Measurements from ENCODE around the gene CNDP1.

DNA sequence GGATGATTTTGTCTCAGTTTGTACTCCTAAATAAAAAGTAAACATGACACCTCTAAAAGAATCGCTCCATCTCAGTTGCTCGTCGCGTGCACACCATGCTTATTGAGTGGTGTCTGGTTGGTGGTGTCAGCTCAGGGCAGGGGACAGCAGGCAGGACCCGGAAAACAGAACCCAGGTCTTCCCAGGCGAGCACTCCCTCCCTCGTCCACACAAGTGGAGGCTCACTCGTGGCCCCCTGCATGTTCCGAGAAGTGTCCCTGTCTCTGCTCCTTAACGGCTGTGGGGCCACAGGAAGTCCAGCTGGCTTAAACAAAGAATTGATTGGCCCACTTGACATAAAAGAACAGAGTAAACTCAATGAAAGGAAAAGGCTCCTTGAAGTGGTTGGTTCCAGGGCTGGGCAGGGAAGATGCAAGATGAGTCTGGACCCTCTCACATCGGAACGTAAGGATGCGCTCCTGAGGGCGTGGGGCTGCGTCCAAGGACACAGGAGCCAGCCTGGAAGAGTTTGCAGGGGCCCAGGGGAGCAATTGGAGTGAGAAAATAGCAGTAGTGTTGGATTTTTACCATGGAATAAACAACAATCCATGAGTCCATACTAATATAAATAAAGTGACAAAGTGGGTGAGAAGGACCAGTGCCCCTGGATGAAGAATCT, 13.1 kb upstream of the CNDP1 start:
- TF ChIP-seq, protein P1, sequence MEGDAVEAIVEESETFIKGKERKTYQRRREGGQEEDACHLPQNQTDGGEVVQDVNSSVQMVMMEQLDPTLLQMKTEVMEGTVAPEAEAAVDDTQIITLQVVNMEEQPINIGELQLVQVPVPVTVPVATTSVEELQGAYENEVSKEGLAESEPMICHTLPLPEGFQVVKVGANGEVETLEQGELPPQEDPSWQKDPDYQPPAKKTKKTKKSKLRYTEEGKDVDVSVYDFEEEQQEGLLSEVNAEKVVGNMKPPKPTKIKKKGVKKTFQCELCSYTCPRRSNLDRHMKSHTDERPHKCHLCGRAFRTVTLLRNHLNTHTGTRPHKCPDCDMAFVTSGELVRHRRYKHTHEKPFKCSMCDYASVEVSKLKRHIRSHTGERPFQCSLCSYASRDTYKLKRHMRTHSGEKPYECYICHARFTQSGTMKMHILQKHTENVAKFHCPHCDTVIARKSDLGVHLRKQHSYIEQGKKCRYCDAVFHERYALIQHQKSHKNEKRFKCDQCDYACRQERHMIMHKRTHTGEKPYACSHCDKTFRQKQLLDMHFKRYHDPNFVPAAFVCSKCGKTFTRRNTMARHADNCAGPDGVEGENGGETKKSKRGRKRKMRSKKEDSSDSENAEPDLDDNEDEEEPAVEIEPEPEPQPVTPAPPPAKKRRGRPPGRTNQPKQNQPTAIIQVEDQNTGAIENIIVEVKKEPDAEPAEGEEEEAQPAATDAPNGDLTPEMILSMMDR (IDR thresholded peaks at IDR 0.05): no peak
- no peak for TF ChIP-seq POLR2A (IDR thresholded peaks at IDR 0.05)
